ENCODE results near the gene TCF12.

The TCF12 gene

DNA sequence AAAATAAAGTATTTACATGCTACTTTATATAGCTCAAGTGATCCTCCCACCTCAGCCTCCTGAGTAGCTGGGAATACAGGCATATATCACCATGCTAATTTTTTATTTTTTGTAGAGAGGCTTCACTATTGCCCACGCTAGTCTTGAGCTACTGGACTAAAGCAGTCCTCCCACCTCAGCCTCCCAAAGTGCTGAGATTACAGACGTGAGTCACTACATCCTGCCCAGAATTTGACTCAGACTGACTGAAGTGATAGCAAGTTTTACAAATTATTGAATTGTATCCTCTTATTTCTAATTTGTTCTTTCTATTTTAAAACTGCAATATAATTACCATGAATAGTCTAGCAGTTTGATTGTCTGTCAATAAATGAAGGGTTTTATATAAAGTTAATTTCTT, 247.5 kb downstream of the TCF12 start:
- DNase-seq (ENCODE audit: low read depth), result peak; percentile 47
- TF ChIP-seq, protein P1, sequence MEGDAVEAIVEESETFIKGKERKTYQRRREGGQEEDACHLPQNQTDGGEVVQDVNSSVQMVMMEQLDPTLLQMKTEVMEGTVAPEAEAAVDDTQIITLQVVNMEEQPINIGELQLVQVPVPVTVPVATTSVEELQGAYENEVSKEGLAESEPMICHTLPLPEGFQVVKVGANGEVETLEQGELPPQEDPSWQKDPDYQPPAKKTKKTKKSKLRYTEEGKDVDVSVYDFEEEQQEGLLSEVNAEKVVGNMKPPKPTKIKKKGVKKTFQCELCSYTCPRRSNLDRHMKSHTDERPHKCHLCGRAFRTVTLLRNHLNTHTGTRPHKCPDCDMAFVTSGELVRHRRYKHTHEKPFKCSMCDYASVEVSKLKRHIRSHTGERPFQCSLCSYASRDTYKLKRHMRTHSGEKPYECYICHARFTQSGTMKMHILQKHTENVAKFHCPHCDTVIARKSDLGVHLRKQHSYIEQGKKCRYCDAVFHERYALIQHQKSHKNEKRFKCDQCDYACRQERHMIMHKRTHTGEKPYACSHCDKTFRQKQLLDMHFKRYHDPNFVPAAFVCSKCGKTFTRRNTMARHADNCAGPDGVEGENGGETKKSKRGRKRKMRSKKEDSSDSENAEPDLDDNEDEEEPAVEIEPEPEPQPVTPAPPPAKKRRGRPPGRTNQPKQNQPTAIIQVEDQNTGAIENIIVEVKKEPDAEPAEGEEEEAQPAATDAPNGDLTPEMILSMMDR (conservative IDR thresholded peaks at IDR 0.05; ENCODE audit: control insufficient read depth, insufficient read depth, low read depth, low read length), result no peak
- H3K4me3 ChIP-seq (ENCODE audit: control insufficient read depth, low read depth, low read length), result no peak overlapping the region

DNA sequence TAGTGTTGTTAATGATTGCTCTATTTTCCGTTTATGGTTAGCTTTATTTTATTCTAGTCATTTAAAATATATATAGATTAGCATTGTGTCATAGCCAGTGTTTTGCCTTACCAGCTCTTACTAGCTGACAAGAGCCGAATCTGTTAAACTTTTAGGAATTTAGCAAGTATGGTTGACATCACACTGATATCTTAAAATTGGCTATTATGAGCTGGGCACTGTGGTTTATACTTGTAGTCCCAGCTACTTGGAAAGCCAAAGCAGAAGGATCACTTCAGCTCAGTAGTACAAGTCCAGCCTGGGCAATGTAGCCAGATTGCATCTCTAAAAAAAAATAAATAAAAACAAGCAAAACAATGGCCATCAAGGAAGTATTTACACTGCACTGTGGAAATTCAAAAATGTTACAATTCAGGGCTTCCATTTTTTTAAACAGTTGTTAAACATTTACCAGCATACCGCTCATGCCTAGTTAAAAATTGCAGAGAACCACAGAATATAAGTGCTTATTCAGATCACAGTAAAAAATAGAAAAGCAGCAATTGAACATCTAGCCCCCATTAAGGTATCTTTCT, 249.5 kb downstream of the TCF12 start:
- TF ChIP-seq, protein P1 (conservative IDR thresholded peaks at IDR 0.05; ENCODE audit: control insufficient read depth, insufficient read depth, low read depth, low read length), result no peak
- DNase-seq (ENCODE audit: low read depth), result no peak
- H3K4me3 ChIP-seq (ENCODE audit: control insufficient read depth, low read depth, low read length), result no peak overlapping the region

DNA sequence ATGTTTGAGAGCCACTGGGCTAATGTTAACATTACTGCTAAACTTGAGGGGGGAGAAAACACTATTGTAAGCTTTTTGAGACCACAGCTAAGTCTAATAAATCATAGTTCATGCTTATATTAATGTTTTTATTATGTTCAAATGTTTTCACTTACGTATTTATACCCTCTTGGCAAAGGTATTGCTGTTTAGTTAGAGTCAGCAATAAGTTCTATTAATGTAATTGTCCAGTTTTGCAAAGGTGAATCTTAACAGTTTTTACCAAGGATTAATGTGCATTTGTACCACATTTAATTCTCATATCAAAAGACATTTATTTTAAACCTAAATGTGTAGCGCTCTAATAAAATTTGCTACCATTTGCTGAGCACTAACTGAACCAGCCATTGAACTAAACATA, 251.2 kb downstream of the TCF12 start:
- TF ChIP-seq, protein P1 (conservative IDR thresholded peaks at IDR 0.05; ENCODE audit: control insufficient read depth, insufficient read depth, low read depth, low read length), result no peak
- DNase-seq (ENCODE audit: low read depth), result no peak
- H3K4me3 ChIP-seq (ENCODE audit: control insufficient read depth, low read depth, low read length), result no peak overlapping the region

DNA sequence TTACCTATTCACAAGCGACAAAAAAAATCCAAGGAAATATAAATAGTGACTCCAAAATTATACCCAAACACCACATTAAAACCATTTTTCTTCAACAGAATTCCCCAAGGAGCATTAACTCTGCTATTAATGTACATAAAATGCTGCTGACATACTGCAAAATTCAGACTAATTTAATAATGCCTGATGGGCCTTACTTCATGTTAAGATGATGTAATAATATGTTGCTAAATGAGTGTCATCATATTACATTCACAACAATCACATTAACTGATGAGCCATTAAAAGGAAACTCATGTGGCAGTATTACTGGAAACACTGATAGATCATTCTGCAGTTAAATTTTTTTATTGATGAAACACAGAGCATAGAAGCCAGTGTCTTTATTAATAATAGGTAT, 253.0 kb downstream of the TCF12 start:
- TF ChIP-seq, protein P1 (conservative IDR thresholded peaks at IDR 0.05; ENCODE audit: control insufficient read depth, insufficient read depth, low read depth, low read length), result no peak
- peak; percentile 48 for DNase-seq (ENCODE audit: low read depth)
- no peak overlapping the region for H3K4me3 ChIP-seq (ENCODE audit: control insufficient read depth, low read depth, low read length)

DNA sequence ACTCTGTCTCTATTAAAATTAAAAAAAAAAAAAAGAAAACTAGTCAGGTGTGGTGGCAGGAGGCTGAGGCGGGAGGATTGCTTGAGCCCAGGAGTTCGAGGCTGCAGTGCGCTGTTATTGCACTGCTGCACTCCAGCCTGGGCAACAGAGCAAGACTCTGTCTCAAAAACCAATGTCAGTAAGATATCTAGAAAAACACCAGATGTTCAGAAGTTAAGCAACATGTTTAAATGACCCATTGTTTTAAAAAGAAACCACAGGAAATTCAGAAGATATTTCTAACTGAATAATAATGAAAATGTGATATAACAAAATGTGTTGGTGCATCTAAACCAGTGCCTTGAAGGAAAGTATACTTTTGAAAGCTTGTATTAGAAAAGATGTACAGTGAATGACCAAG, 254.5 kb downstream of the TCF12 start:
- TF ChIP-seq, protein P1 (conservative IDR thresholded peaks at IDR 0.05; ENCODE audit: control insufficient read depth, insufficient read depth, low read depth, low read length), result no peak
- H3K4me3 ChIP-seq (ENCODE audit: control insufficient read depth, low read depth, low read length), result no peak overlapping the region
- DNase-seq (ENCODE audit: low read depth), result peak; percentile 21

DNA sequence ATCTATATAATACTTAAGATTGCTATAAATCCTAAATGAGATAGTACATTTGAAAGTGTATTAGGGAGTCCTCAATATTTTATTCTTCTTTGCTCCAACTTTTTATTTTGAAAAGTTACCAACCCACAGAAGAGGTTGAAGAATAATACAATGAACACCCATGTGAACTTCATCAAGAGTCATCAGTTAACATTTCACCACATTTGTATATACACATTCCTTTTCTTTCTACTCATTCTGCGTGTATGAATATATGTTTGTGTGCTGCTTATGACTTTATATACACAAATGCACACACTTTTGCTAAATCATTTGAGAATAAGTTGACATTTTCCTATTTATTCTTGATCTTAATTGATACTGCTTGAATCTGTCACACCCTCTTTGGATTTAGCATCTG, 264.6 kb downstream of the TCF12 start:
- peak; percentile 35 for DNase-seq (ENCODE audit: low read depth)
- TF ChIP-seq, protein P1 (conservative IDR thresholded peaks at IDR 0.05; ENCODE audit: control insufficient read depth, insufficient read depth, low read depth, low read length), result no peak
- no peak overlapping the region for H3K4me3 ChIP-seq (ENCODE audit: control insufficient read depth, low read depth, low read length)

Data from fibroblast of mammary gland (primary cell).